GM19328 (cell line): ENCODE measurements around the gene HTR2C.
"Not testable (repeated sequence)": the region's sequence is repeated elsewhere in the genome, so short reads cannot be mapped to it uniquely, and the experiment has no call there.

Experiments
- ATAC-seq: cut with Tn5 transposase; IDR thresholded peaks from one replicate; pipeline ENCODE4 v1.9.1; 2021; ENCODE audit warnings: mild to moderate bottlenecking, moderate library complexity; ENCODE audit not compliant: unreplicated experiment

Gene HTR2C

DNA sequence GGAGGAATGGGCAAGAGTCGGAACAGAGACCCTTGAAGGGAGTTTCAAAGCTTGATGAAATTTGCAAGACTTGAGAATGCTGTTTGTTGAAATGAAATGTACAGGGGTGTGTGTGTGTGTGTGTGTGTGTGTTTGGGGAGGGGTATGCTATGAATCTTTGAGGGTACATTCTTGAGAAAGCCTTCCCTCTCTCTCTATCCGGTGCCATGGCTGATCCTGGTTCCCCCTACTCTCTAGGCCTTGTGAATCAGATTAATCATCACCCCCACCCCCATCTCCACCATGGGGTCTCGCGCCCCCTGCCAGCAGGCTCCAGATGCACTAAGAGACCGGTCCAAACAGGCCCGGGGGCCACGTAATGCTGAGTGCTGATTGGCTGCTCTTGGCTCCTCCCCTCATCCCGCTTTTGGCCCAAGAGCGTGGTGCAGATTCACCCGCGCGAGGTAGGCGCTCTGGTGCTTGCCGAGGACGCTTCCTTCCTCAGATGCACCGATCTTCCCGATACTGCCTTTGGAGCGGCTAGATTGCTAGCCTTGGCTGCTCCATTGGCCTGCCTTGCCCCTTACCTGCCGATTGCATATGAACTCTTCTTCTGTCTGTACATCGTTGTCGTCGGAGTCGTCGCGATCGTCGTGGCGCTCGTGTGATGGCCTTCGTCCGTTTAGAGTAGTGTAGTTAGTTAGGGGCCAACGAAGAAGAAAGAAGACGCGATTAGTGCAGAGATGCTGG is at the start of gene HTR2C:
HTR2C (plus strand) TSS at position 441 of the 729 bp plus-strand sequence. CDS start 142,851 bp downstream, outside the sequence.
- ATAC-seq = no peak

DNA sequence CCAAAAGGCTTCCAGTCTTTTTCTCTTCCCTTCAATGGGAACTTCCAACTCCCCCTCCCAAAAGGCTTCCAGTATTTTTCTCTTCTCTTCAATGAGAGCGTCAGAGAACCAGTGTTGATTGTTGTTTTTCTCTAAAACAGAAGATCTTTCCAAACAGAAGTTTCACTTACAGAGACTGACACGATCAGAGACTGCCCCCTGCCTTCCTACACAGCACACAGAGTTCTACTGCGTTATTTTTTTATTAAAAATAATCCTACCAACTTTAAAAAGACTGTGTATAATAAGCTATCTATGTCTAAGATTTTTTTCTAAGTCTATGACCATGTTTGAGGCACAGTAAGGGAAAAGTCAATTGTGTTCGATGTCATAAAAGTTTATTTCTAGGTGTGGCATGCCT is 3.5 kb upstream of the HTR2C start:
- no peak for ATAC-seq

DNA sequence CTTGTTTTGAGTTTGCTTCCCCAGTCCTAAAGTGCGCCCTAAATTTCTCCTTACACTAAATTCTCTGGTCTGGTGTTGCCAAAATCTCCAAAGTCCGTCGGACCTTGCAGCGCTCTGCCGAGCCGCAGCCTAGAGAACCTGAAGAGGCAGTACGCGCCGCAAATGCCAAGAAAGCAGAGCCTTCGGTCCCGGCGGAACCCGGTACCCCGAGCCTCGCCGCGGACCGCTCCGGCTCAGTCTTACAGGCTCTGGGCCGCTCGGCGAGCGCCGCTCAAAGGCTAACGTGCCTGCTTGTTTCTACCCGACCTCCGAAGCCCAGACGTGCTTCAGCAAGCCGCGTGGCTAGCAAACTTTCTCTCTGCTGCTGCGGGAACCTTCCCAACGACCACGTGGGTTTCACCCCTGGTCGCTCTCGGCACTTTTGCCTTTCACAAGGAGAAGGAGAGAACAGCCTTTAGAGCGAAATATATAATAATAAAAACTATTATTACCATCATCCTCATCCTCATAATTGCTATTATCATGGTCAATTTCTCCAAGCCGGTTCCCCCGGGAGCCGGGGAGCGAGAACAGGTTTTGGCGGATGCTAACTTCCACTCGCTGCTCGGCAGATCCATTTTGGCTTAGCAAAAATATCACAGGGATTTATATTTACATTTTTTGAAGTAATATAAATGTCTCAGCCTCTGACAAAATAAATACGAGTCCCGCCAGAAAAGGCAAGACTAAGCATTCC is 2.2 kb upstream of the HTR2C start:
- ATAC-seq = no peak

GRCh38 chrX:114582264-114582632 is 1.6 kb upstream of the HTR2C start:
- no peak for ATAC-seq

GRCh38 chrX:114582698-114583395 is 1.0 kb upstream of the HTR2C start:
- ATAC-seq = no peak

- ATAC-seq = no peak
Measured at GRCh38 chrX:114584375-114584943, 573 bp downstream of the HTR2C start.

DNA sequence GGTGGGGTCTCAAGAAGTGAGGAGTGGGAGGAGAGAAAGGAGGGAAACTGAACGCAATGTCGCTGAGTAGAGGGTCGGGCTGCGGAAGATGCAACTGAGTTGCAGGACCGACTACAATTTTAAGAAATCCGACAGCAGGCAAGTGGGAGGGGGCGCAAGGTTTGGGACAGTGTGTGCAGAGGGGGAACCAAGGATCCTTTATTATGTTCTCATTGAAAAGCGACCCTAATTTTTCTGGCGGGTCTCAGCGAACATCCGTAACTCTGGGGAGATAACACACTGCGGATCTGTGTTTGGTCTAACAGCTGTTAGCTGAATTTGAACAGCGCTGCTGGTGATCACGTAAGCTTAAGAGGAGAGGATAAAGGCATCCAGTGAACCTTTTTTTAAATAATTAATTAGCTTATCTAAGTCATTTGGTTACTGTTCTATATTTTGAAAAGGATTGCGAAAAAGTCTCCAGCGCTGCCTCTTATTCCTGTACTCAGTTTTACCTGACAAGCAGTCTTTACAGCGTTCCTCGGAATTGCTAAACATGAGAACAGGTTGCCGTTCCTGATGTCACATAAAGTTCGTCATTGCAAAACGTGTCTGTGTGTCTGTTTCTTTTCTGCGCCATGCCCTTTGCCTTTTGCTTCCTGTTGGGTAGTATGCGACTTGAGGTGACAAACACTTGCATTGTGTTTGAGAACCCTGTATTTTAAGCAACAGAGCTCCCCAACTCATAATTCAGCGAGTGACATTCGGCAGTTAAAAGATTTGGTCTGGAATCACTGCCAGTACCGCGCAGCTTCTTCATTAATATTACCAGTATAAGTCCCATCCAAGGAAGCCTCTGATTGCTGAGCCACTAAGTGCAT is 1.3 kb downstream of the HTR2C start:
- no peak for ATAC-seq

GRCh38 chrX:114591121-114591520 is 7.2 kb downstream of the HTR2C start:
- ATAC-seq = no peak

DNA sequence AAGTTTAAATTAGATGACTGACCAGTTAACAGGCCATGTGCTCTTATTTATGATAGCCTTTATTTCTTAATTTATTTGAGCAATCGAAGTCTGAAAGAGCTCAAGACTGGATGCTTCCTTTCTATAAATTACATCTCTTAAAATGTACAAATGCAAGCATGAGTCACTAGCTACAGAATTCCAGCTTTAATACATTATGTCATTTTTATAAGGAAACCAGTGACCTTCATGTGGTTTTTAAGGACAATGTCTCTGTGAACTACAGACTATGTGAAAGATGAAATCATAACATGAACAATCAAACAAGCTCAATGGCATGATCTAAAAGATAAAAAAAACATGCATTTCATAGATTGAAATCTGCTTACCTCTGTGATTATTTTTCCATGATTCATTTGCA is 15.4 kb downstream of the HTR2C start:
- no peak for ATAC-seq

DNA sequence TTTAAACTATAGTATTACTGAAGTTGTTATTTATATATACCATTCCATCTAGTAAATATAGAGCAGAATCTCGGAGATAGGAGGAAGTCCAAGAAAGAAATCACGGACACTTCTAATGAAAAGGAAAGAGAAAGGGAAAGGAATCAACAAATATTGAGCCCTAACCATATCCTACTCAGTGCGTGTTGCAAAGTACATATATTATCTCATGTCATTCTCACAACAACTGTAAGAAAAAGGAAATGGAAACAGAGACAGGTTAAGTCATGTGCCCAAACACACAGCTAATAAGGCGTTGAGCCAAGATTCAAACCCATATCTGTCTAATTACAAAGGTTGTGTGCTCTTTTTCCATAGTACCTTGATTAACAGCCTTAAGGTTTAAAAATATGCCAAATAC is 16.0 kb downstream of the HTR2C start:
- ATAC-seq = no peak

GRCh38 chrX:114606619-114607018 is 22.7 kb downstream of the HTR2C start:
- not testable (repeated sequence) for ATAC-seq

GRCh38 chrX:114611018-114611619 is 27.2 kb downstream of the HTR2C start:
- ATAC-seq = no peak

DNA sequence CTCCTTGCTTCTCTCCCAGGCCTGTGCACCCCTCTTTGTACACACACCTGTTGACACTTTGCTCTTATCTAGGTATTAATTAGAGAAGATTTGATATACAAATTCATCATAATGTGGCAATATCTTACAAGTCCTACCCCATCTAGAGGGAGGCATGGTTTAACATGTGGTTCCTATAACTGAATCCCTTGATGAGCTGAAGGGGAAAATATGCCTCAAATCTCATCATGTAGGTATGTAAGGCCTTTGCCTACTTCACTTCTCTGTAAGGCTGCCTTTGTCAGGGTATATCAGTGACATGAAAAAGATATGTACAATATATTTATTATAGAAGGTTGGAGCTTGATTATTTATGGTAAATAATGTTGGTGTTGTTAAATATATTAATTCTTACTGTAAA is 31.9 kb downstream of the HTR2C start:
- no peak for ATAC-seq

- ATAC-seq = peak; percentile 72
Measured at GRCh38 chrX:114619874-114620273, 36.0 kb downstream of the HTR2C start.

DNA sequence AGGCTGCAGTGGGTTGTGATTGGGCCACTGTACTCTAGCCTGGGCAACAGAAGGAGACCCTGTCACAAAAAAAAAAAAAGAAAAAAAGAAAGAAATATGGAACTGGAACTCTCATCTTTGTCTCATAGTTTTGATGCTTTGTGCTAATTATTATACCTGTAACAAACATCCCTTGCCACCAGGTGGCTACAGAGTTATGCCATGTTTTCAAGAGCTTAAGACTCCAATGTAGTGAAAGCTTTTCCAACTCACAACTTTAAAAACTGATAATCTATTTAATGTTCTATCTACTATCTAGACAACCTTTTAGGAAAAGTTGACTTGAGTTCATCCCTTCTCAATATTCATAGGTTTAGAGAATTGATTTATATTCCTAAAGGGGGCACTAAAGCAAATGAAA is 42.4 kb downstream of the HTR2C start:
- ATAC-seq = no peak

DNA sequence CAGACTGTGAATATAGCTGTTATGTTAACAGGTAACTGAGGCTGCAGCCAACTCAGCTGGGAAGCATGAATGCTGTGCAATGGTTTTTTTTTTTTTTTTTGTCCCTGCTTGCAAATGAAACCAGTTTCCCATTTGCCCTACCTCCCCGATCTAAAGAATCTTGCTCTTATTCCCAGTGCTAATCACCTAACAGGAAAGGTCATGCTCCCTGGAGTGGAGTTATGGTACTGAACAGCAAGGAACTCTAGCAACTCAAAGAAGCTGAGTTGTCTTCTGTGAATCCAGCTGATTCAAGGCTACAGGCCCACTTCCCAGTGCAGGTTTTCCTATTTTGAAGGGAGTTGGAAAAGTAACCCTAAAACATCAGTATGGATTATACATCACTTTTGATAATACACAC is 52.1 kb downstream of the HTR2C start:
- ATAC-seq = no peak

GRCh38 chrX:114650351-114650750 is 66.5 kb downstream of the HTR2C start:
- ATAC-seq = no peak

GRCh38 chrX:114675365-114675764 is 91.5 kb downstream of the HTR2C start:
- ATAC-seq = no peak

DNA sequence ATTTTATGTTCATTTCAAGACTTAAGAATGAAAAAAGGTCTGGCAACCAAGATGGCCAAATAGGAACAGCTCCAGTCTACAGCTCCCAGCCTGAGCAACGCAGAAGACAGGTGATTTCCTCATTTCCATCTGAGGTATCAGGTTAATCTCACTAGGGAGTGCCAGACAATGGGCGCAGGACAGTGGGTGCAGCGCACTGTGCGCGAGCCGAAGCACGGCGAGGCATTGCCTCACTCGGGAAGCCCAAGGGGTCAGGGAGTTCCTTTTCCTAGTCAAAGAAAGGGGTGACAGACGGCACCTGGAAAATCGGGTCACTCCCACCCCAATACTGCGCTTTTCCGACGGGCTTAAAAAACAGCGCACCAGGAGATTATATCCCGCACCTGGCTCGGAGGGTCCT is 116.6 kb downstream of the HTR2C start:
- ATAC-seq = not testable (repeated sequence)

GRCh38 chrX:114709406-114709805 is 125.5 kb downstream of the HTR2C start:
- no peak for ATAC-seq
